SJSA1 (cell line): ENCODE measurements around the gene CC2D2B. TPM values are rescaled to one million over a fixed set of nuclear protein-coding genes. Genes with fewer than 3 reads are reported as not detected.
"Not testable (repeated sequence)": the region's sequence is repeated elsewhere in the genome, so short reads cannot be mapped to it uniquely, and the experiment has no call there.

ENCODE experiments used
- DNase-seq, 2 experiments: peaks; one replicate each; pipeline ENCODE4 v3.0.0-alpha.2; 2015 to 2020; ENCODE audit warnings: low spot score in 2 of 2, low read depth in 1 of 2
- H3K27ac ChIP-seq: fragments of 250-450 bp; sonication (Bioruptor Pico); 2 replicates; pipeline ENCODE4 v1.5.1; 2020; ENCODE audit warnings: mild to moderate bottlenecking, moderate library complexity
- H3K27me3 ChIP-seq: fragments of 250-450 bp; sonication (Bioruptor Pico); replicated peaks from 2 replicates; pipeline ENCODE4 v1.5.1; 2020; ENCODE audit warnings: mild to moderate bottlenecking, moderate library complexity
- H3K36me3 ChIP-seq: fragments of 250-450 bp; sonication (Bioruptor Pico); 2 replicates; pipeline ENCODE4 v1.5.1; 2020; ENCODE audit warnings: mild to moderate bottlenecking
- H3K4me1 ChIP-seq: fragments of 250-450 bp; sonication (Bioruptor Pico); replicated peaks from 2 replicates; pipeline ENCODE4 v1.6.1; 2021; ENCODE audit warnings: mild to moderate bottlenecking
- H3K4me3 ChIP-seq: fragments of 250-450 bp; sonication (Bioruptor Pico); 2 replicates; pipeline ENCODE4 v1.5.1; 2020; ENCODE audit warnings: mild to moderate bottlenecking
- H3K9me3 ChIP-seq: fragments of 250-450 bp; sonication (Bioruptor Pico); replicated peaks from 2 replicates; pipeline ENCODE4 v1.5.1; 2020; ENCODE audit warnings: mild to moderate bottlenecking
- total RNA-seq: library from RNA; depleted of rRNA; stranded (reverse); fragments of >200 nt; shearing (Covaris generic); gene quantifications from 2 replicates; pipeline ENCODE4 v1.2.3, GENCODE V29; 2014

Gene CC2D2B
- total RNA-seq, 1 experiment from 2014 or later, result 0.08 TPM

- no peak overlapping the region for H3K4me3 ChIP-seq
- H3K36me3 ChIP-seq, result no peaks in the 10 kb centered on the region
- no peaks in the 10 kb centered on the region for H3K4me1 ChIP-seq
- no peaks in the 10 kb centered on the region for H3K9me3 ChIP-seq
- H3K27me3 ChIP-seq, result no peaks in the 10 kb centered on the region
- no peak overlapping the region for H3K27ac ChIP-seq
- DNase-seq, result no peak
Measured at GRCh38 chr10:95880704-95881103, 27.1 kb upstream of the CC2D2B start.

- Histone ChIP-seq H3K27me3 (no peaks in the 10 kb centered on the region), H3K36me3 (no peaks in the 10 kb centered on the region), H3K9me3 (no peaks in the 10 kb centered on the region), H3K4me1 (no peaks in the 10 kb centered on the region), H3K4me3 (no peak overlapping the region), H3K27ac (no peak overlapping the region)
- DNase-seq, result no peak
Measured at GRCh38 chr10:95881316-95881715, 26.5 kb upstream of the CC2D2B start.

- no peak for DNase-seq
- Histone ChIP-seq H3K27ac (no peak overlapping the region), H3K36me3 (no peaks in the 10 kb centered on the region; the same call in none of the 2 replicates), H3K4me3 (no peak overlapping the region), H3K9me3 (no peaks in the 10 kb centered on the region), H3K27me3 (no peaks in the 10 kb centered on the region), H3K4me1 (no peaks in the 10 kb centered on the region)
Measured at GRCh38 chr10:95889830-95890229, 17.9 kb upstream of the CC2D2B start.

GRCh38 chr10:95896071-95896850 is 11.5 kb upstream of the CC2D2B start:
- Histone ChIP-seq H3K27ac (no peak overlapping the region), H3K36me3 (peaks cover 3% of the 10 kb centered on the region), H3K9me3 (no peaks in the 10 kb centered on the region), H3K4me3 (no peak overlapping the region), H3K4me1 (no peaks in the 10 kb centered on the region), H3K27me3 (no peaks in the 10 kb centered on the region)
- no peak for DNase-seq

- H3K36me3 ChIP-seq, H3K4me1 ChIP-seq, H3K4me3 ChIP-seq, H3K9me3 ChIP-seq, DNase-seq, H3K27me3 ChIP-seq, H3K27ac ChIP-seq: not testable (repeated sequence)
Measured at GRCh38 chr10:95905897-95906580, 1.7 kb upstream of the CC2D2B start.

- Histone ChIP-seq H3K27ac (no peak overlapping the region), H3K36me3 (no peaks in the 10 kb centered on the region), H3K9me3 (no peaks in the 10 kb centered on the region), H3K4me1 (0 out of 2 replicates have a peak, but pooled peaks cover 3% of the 10 kb centered on the region), H3K4me3 (peak overlapping the region; percentile 56), H3K27me3 (peaks cover 5% of the 10 kb centered on the region; the same call in 1 of the 2 replicates)
- peak in 1 of 2 experiments; percentile 65 for DNase-seq
Measured at GRCh38 chr10:95906677-95907455, 909 bp upstream of the CC2D2B start.

- Histone ChIP-seq H3K4me1 (0 out of 2 replicates have a peak, but pooled peaks cover 3% of the 10 kb centered on the region), H3K36me3 (no peaks in the 10 kb centered on the region), H3K27ac (no peak overlapping the region), H3K4me3 (no peak overlapping the region), H3K9me3 (no peaks in the 10 kb centered on the region), H3K27me3 (peaks cover 10% of the 10 kb centered on the region; the same call in 1 of the 2 replicates)
- DNase-seq, result no peak
Measured at GRCh38 chr10:95908450-95908849, 675 bp downstream of the CC2D2B start.

- H3K36me3 ChIP-seq, result no peaks in the 10 kb centered on the region
- H3K4me1 ChIP-seq, result 0 out of 2 replicates have a peak, but pooled peaks cover 3% of the 10 kb centered on the region
- no peak overlapping the region for H3K4me3 ChIP-seq
- peaks cover 10% of the 10 kb centered on the region; the same call in 1 of the 2 replicates for H3K27me3 ChIP-seq
- DNase-seq, result no peak
- no peaks in the 10 kb centered on the region for H3K9me3 ChIP-seq
- H3K27ac ChIP-seq, result no peak overlapping the region
Measured at GRCh38 chr10:95909561-95909960, 1.8 kb downstream of the CC2D2B start.

GRCh38 chr10:95916039-95916438 is 8.3 kb downstream of the CC2D2B start:
- not testable (repeated sequence) for H3K27ac ChIP-seq, H3K4me1 ChIP-seq, H3K27me3 ChIP-seq, H3K4me3 ChIP-seq, H3K9me3 ChIP-seq, DNase-seq, H3K36me3 ChIP-seq

- no peaks in the 10 kb centered on the region for H3K9me3 ChIP-seq
- DNase-seq, result no peak
- H3K27me3 ChIP-seq, result no peaks in the 10 kb centered on the region
- H3K36me3 ChIP-seq, result no peaks in the 10 kb centered on the region
- H3K4me1 ChIP-seq, result no peaks in the 10 kb centered on the region
- H3K4me3 ChIP-seq, result no peak overlapping the region
- H3K27ac ChIP-seq, result no peak overlapping the region
Measured at GRCh38 chr10:95920798-95921426, 13.1 kb downstream of the CC2D2B start.

- H3K36me3 ChIP-seq, result no peaks in the 10 kb centered on the region
- no peaks in the 10 kb centered on the region for H3K9me3 ChIP-seq
- no peak for DNase-seq
- no peak overlapping the region for H3K27ac ChIP-seq
- no peaks in the 10 kb centered on the region for H3K4me1 ChIP-seq
- H3K4me3 ChIP-seq, result no peak overlapping the region
- no peaks in the 10 kb centered on the region for H3K27me3 ChIP-seq
Measured at GRCh38 chr10:95925033-95925432, 17.3 kb downstream of the CC2D2B start.

- no peaks in the 10 kb centered on the region for H3K9me3 ChIP-seq
- no peaks in the 10 kb centered on the region for H3K27me3 ChIP-seq
- H3K27ac ChIP-seq, result no peak overlapping the region
- no peaks in the 10 kb centered on the region for H3K4me1 ChIP-seq
- DNase-seq, result no peak
- H3K4me3 ChIP-seq, result no peak overlapping the region
- H3K36me3 ChIP-seq, result no peaks in the 10 kb centered on the region
Measured at GRCh38 chr10:95935429-95935828, 27.7 kb downstream of the CC2D2B start.

GRCh38 chr10:95941115-95941514 is 33.3 kb downstream of the CC2D2B start:
- Histone ChIP-seq H3K9me3 (no peaks in the 10 kb centered on the region), H3K27me3 (no peaks in the 10 kb centered on the region; the same call in 1 of the 2 replicates), H3K4me3 (no peak overlapping the region), H3K36me3 (no peaks in the 10 kb centered on the region), H3K27ac (no peak overlapping the region), H3K4me1 (no peaks in the 10 kb centered on the region)
- no peak for DNase-seq
